Measurements from ENCODE around the gene ZNF576.

- TF ChIP-seq REST (IDR thresholded peaks at IDR 0.05; ENCODE audit: insufficient read depth in 1 of 2, low read depth in 2 of 2, low read length in 1 of 2): no peak
- no peak for TF ChIP-seq CTCF (IDR thresholded peaks at IDR 0.05)
These were observed 20.2 kb upstream of the ZNF576 start for GRCh38 chr19:43575955-43576878.
